GM23338 (cell line): Measurements from ENCODE around the gene PPFIA1. TPM values are rescaled to one million over a fixed set of nuclear protein-coding genes. Genes with fewer than 3 reads are reported as not detected.
"Not testable (repeated sequence)": the region's sequence is repeated elsewhere in the genome, so short reads cannot be mapped to it uniquely, and the experiment has no call there.

Experiments
- ATAC-seq: fragments of 200-7000 bp; cut with Tn5 transposase; 3 replicates; pipeline ENCODE4 v1.9.1; 2020
- DNase-seq: peaks from one replicate; pipeline ENCODE4 v3.0.0-alpha.2; 2015; ENCODE audit warnings: low spot score
- H2AFZ ChIP-seq: fragments of 200-600 bp; sonication (generic); 2 replicates; pipeline ENCODE4 v1.8.0; 2016; ENCODE audit warnings: antibody characterized with exemption, mild to moderate bottlenecking, moderate library complexity
- H3F3A ChIP-seq: fragments of 200-600 bp; sonication (generic); replicated peaks from 2 replicates; pipeline ENCODE4 v1.8.0; 2017; ENCODE audit warnings: antibody characterized with exemption, mixed run types, low read depth
- H3K27ac ChIP-seq: fragments of 200-600 bp; sonication (generic); 2 replicates; pipeline ENCODE4 v1.6.1; 2016; ENCODE audit warnings: low read depth
- H3K27me3 ChIP-seq: fragments of 200-600 bp; sonication (generic); 2 replicates; pipeline ENCODE4 v1.8.0; 2016; ENCODE audit warnings: mild to moderate bottlenecking, mixed run types, moderate library complexity; ENCODE audit not compliant: insufficient read depth
- H3K36me3 ChIP-seq: fragments of 200-600 bp; sonication (generic); 2 replicates; pipeline ENCODE4 v1.8.0; 2016; ENCODE audit warnings: mild to moderate bottlenecking; ENCODE audit not compliant: insufficient read depth
- H3K4me1 ChIP-seq: fragments of 200-600 bp; sonication (generic); 2 replicates; pipeline ENCODE4 v1.8.0; 2016; ENCODE audit warnings: mild to moderate bottlenecking, moderate library complexity; ENCODE audit not compliant: insufficient read depth
- H3K4me2 ChIP-seq: fragments of 200-600 bp; sonication (generic); 2 replicates; pipeline ENCODE4 v1.7.1; 2017; ENCODE audit warnings: mixed run types
- H3K4me3 ChIP-seq: fragments of 200-600 bp; sonication (generic); 2 replicates; pipeline ENCODE4 v1.6.1; 2016; ENCODE audit warnings: mixed run types
- H3K79me2 ChIP-seq: fragments of 200-600 bp; sonication (generic); replicated peaks from 2 replicates; pipeline ENCODE4 v1.8.0; 2017; ENCODE audit warnings: mild to moderate bottlenecking; ENCODE audit not compliant: insufficient read depth
- H3K9me2 ChIP-seq: fragments of 200-600 bp; sonication (generic); 2 replicates; pipeline ENCODE4 v1.8.0; 2017; ENCODE audit not compliant: insufficient read depth
- H4K20me1 ChIP-seq: fragments of 200-600 bp; sonication (generic); replicated peaks from 2 replicates; pipeline ENCODE4 v1.8.0; 2017; ENCODE audit warnings: mild to moderate bottlenecking; ENCODE audit not compliant: insufficient read depth
- H3K27ac Mint-ChIP-seq: 2 replicates; pipeline ENCODE4 v1.8.0; 2020; ENCODE audit warnings: inconsistent platforms, mild to moderate bottlenecking, moderate library complexity, mixed read lengths
- H3K27me3 Mint-ChIP-seq: 3 replicates; pipeline ENCODE4 v1.8.0; 2022; ENCODE audit warnings: low read depth, mild to moderate bottlenecking, moderate library complexity, mixed read lengths, inconsistent platforms; ENCODE audit not compliant: insufficient read depth, poor library complexity
- H3K36me3 Mint-ChIP-seq: 3 replicates; pipeline ENCODE4 v1.8.0; 2021; ENCODE audit warnings: low read depth, mild to moderate bottlenecking, inconsistent platforms, moderate library complexity, mixed read lengths
- H3K4me1 Mint-ChIP-seq: 3 replicates; pipeline ENCODE4 v1.8.0; 2020; ENCODE audit warnings: mild to moderate bottlenecking, inconsistent platforms, mixed read lengths
- H3K4me3 Mint-ChIP-seq: 3 replicates; pipeline ENCODE4 v1.8.0; 2021; ENCODE audit warnings: moderate library complexity, mild to moderate bottlenecking, inconsistent platforms, mixed read lengths
- H3K9me3 Mint-ChIP-seq: 3 replicates; pipeline ENCODE4 v1.8.0; 2020; ENCODE audit warnings: moderate library complexity, mild to moderate bottlenecking, inconsistent platforms, mixed read lengths
- CREB1 ChIP-seq: fragments of 250-450 bp; sonication (Bioruptor Pico); IDR thresholded peaks from 2 replicates; pipeline ENCODE4 v1.5.0; 2020; ENCODE audit warnings: low read depth, mild to moderate bottlenecking, moderate library complexity
- CTCF ChIP-seq, 2 experiments: fragments of 200-600 bp in 1 of 2; sonication (generic) in 1 of 2; conservative IDR thresholded peaks; 2 replicates each; pipeline versions ENCODE4 v1.5.1 to v1.6.1; 2016 to 2017; ENCODE audit warnings: antibody characterized with exemption in 2 of 2, low read depth in 2 of 2, mild to moderate bottlenecking in 2 of 2, moderate library complexity in 1 of 2
- EZH2phosphoT487 ChIP-seq: fragments of 200-600 bp; sonication (generic); IDR thresholded peaks from one replicate; pipeline ENCODE4 v1.8.1; 2018; ENCODE audit warnings: antibody characterized with exemption; ENCODE audit not compliant: unreplicated experiment
- JUNB ChIP-seq: IDR thresholded peaks from one replicate; pipeline ENCODE4 v1.6.1; 2016; ENCODE audit warnings: antibody characterized with exemption; ENCODE audit not compliant: unreplicated experiment
- NANOG ChIP-seq: IDR thresholded peaks from 2 replicates; pipeline ENCODE4 v1.6.1; 2016; ENCODE audit warnings: antibody characterized with exemption, borderline replicate concordance
- POLR2AphosphoS5 ChIP-seq: IDR thresholded peaks from 2 replicates; pipeline ENCODE4 v1.6.1; 2016; ENCODE audit warnings: antibody characterized with exemption, low read depth
- REST ChIP-seq: IDR thresholded peaks from one replicate; pipeline ENCODE4 v1.6.1; 2018; ENCODE audit warnings: antibody characterized with exemption; ENCODE audit not compliant: unreplicated experiment
- ZNF462 ChIP-seq: fragments of 250-450 bp; sonication (Bioruptor Pico); IDR thresholded peaks from 2 replicates; pipeline ENCODE4 v1.5.0; 2020; ENCODE audit warnings: mild to moderate bottlenecking, moderate library complexity
- polyA plus RNA-seq: library from polyadenylated mRNA; unstranded; fragments of >200 nt; fragmentation: Nextera tagmentation; extraction: Ambion mirVana; gene quantifications from 2 replicates; pipeline ENCODE4 v1.2.1, GENCODE V29; 2016
- total RNA-seq: library from RNA; depleted of rRNA; stranded (reverse); fragments of >200 nt; shearing (Covaris generic); gene quantifications from 2 replicates; pipeline ENCODE4 v1.2.3, GENCODE V29; 2014

Gene PPFIA1
- total and polyA plus RNA-seq, 2 experiments from 2014 or later: 41.7 to 62.0 TPM

- no peak for TF ChIP-seq CTCF (conservative IDR thresholded peaks at IDR 0.05; ENCODE audit: low read depth in 2 of 2)
These were observed 137.3 kb downstream of the PPFIA1 start (continued) for GRCh38 chr11:70407814-70408213.

GRCh38 chr11:70408326-70408725, 137.8 kb downstream of the PPFIA1 start:
- not testable (repeated sequence) for H3K4me3 Mint-ChIP-seq, H3K27ac ChIP-seq, ATAC-seq, H3K4me2 ChIP-seq, H3K9me3 Mint-ChIP-seq, H2AFZ ChIP-seq, H3K4me1 ChIP-seq, DNase-seq, H3K4me1 Mint-ChIP-seq, H3K27ac Mint-ChIP-seq, H3K9me2 ChIP-seq, H3K27me3 ChIP-seq, H3K27me3 Mint-ChIP-seq, H3K4me3 ChIP-seq
- peaks cover 20% of the 10 kb centered on the region for H4K20me1 ChIP-seq
- H3F3A ChIP-seq: peaks cover 11% of the 10 kb centered on the region
- peaks cover 39% of the 10 kb centered on the region for H3K79me2 ChIP-seq
- peaks cover 65% of the 10 kb centered on the region for H3K36me3 ChIP-seq
- H3K36me3 Mint-ChIP-seq: peaks cover 70% of the 10 kb centered on the region

- peaks cover 6% of the 10 kb centered on the region for H3K27me3 Mint-ChIP-seq
- no peak overlapping the region for H2AFZ ChIP-seq
- no peaks in the 10 kb centered on the region for H3K4me1 Mint-ChIP-seq
- TF ChIP-seq REST (no peak), NANOG (no peak), POLR2AphosphoS5 (no peak), CREB1 (CRISPR knock-in tag) (no peak), EZH2phosphoT487 (no peak), JUNB (no peak), ZNF462 (CRISPR knock-in tag) (no peak)
These were observed 138.9 kb downstream of the PPFIA1 start for GRCh38 chr11:70409437-70409836.

More at GRCh38 chr11:70409437-70409836, 138.9 kb downstream of the PPFIA1 start:
- H3K27ac ChIP-seq: no peak overlapping the region
- H3F3A ChIP-seq: peaks cover 11% of the 10 kb centered on the region
- no peaks in the 10 kb centered on the region for H3K9me2 ChIP-seq
- Mint-ChIP-seq H3K36me3 (peaks cover 79% of the 10 kb centered on the region), H3K4me3 (no peak overlapping the region), H3K9me3 (no peaks in the 10 kb centered on the region), H3K27ac (no peak overlapping the region)
- no peak overlapping the region for H3K4me3 ChIP-seq
- peaks cover 15% of the 10 kb centered on the region for H4K20me1 ChIP-seq
- DNase-seq (no peak), ATAC-seq (no peak)
- H3K27me3 ChIP-seq: no peaks in the 10 kb centered on the region
- H3K4me1 ChIP-seq: no peaks in the 10 kb centered on the region
- no peak overlapping the region for H3K4me2 ChIP-seq
- peaks cover 68% of the 10 kb centered on the region for H3K36me3 ChIP-seq
- H3K79me2 ChIP-seq: peaks cover 28% of the 10 kb centered on the region
